ENCODE data around the gene ETFDH. TPM values are rescaled to one million over a fixed set of nuclear protein-coding genes. Genes with fewer than 3 reads are reported as not detected.

Gene ETFDH
- total and polyA plus RNA-seq, 9 of the 15 experiments (the other 6 are each of a cell fraction or from before 2014, with no cell fraction given): 14.6 to 33.6 (median 25.9) TPM

GRCh38 chr4:158652920-158653319 is 19.2 kb upstream of the ETFDH start:
- in situ Hi-C loops (cut with MboI): no loop called here

GRCh38 chr4:158656439-158656838 is 15.7 kb upstream of the ETFDH start:
- ATAC-seq (no peak), DNase-seq (ENCODE audit: extremely low read depth in 1 of 4, low spot score in 3 of 4) (no peak), FAIRE-seq (no peak)
- Histone ChIP-seq H3K9me1 (ENCODE audit: control insufficient read depth, insufficient read depth, low read length) (no peaks in the 10 kb centered on the region), H3K79me2 (ENCODE audit: control insufficient read depth, insufficient read depth, low read length) (no peaks in the 10 kb centered on the region), H3K4me3 (no peak overlapping the region), H3K9me3 (replicated peaks; ENCODE audit: control insufficient read depth, insufficient read depth, low read depth, low read length) (no peaks in the 10 kb centered on the region), H3K27ac (ENCODE audit: extremely low read depth, low read depth, low read length) (no peak overlapping the region), H3K36me3 (ENCODE audit: control insufficient read depth, insufficient read depth, low read length) (no peaks in the 10 kb centered on the region), H3K4me1 (replicated peaks in 1 of 2; ENCODE audit: control insufficient read depth in 2 of 2, insufficient read depth in 2 of 2, low read length in 2 of 2) (peaks cover 0 to 5% of the 10 kb centered on the region in 2 experiments; a peak in 2 of 5 replicates), H4K20me1 (replicated peaks; ENCODE audit: control insufficient read depth, insufficient read depth, low read length) (no peaks in the 10 kb centered on the region), H3K27me3 (ENCODE audit: control insufficient read depth in 2 of 2, insufficient read depth in 2 of 2, low read length in 2 of 2) (no peaks in the 10 kb centered on the region), H3K4me2 (ENCODE audit: insufficient read depth, low read length) (no peak overlapping the region), H2AFZ (ENCODE audit: low read depth, low read length) (no peak overlapping the region), H3K9ac (ENCODE audit: insufficient read depth in 1 of 2, low read depth in 2 of 2, low read length in 2 of 2) (no peak overlapping the region)
- ChIA-PET POLR2A (no interaction called here), CTCF (ENCODE audit: low intra/inter-chr PET ratio) (no interaction called here)
- intact Hi-C loops (cut with micrococcal nuclease) (no loop called here), in situ Hi-C loops (cut with MboI) (no loop called here)
- 17% methylated on average over 1 of the region's 1 CpG for WGBS (ENCODE audit: insufficient coverage, low coverage, missing lambda C conversion rate)
- no TSS peak for BruUV-seq (replicated peaks)
- no peak for TF ChIP-seq LEF1 (IDR thresholded peaks at IDR 0.05)
- no peak for TF ChIP-seq PHF20 (IDR thresholded peaks at IDR 0.05; ENCODE audit: partially characterized antibody)
- TF ChIP-seq NFYB (IDR thresholded peaks at IDR 0.05; ENCODE audit: extremely low read depth, insufficient read length): no peak
- TF ChIP-seq EZH2 (IDR thresholded peaks at IDR 0.05; ENCODE audit: borderline replicate concordance, low read depth, low read length): no peak
- TF ChIP-seq ZNF780A (CRISPR knock-in tag; IDR thresholded peaks at IDR 0.05): no peak
- no peak for TF ChIP-seq HLTF (IDR thresholded peaks at IDR 0.05)

More at GRCh38 chr4:158652920-158653319, 19.2 kb upstream of the ETFDH start:
- no peak overlapping the region for H2AFZ ChIP-seq (ENCODE audit: low read depth, low read length)
- no peaks in the 10 kb centered on the region for H3K9me1 ChIP-seq (ENCODE audit: control insufficient read depth, insufficient read depth, low read length)
- no peak overlapping the region; the same call in 1 of the 2 replicates for H3K4me2 ChIP-seq (ENCODE audit: insufficient read depth, low read length)
- intact Hi-C loops (cut with micrococcal nuclease): no loop called here
- H3K79me2 ChIP-seq (ENCODE audit: control insufficient read depth, insufficient read depth, low read length): no peaks in the 10 kb centered on the region
- no peak for FAIRE-seq
- H3K27ac ChIP-seq (ENCODE audit: extremely low read depth, low read depth, low read length): no peak overlapping the region
- H3K9me3 ChIP-seq (replicated peaks; ENCODE audit: control insufficient read depth, insufficient read depth, low read depth, low read length): no peaks in the 10 kb centered on the region
- H3K9ac ChIP-seq (ENCODE audit: insufficient read depth in 1 of 2, low read depth in 2 of 2, low read length in 2 of 2): no peak overlapping the region
- ChIA-PET CTCF (ENCODE audit: low intra/inter-chr PET ratio) (no interaction called here), POLR2A (no interaction called here)
- DNase-seq (ENCODE audit: extremely low read depth in 1 of 4, low spot score in 3 of 4): no peak
- H3K36me3 ChIP-seq (ENCODE audit: control insufficient read depth, insufficient read depth, low read length): no peaks in the 10 kb centered on the region
- 0% methylated on average over 2 of the region's 2 CpGs for WGBS (ENCODE audit: insufficient coverage, low coverage, missing lambda C conversion rate)
- TF ChIP-seq TOE1 (IDR thresholded peaks at IDR 0.05; ENCODE audit: borderline replicate concordance) (no peak), TOE1 (CRISPR knock-in tag; IDR thresholded peaks at IDR 0.05; ENCODE audit: borderline replicate concordance, low read depth) (no peak), RBM22 (IDR thresholded peaks at IDR 0.05; ENCODE audit: low read depth, low read length, poor library complexity, severe bottlenecking) (no peak), HMBOX1 (IDR thresholded peaks at IDR 0.05) (peak; percentile 70)
- no peaks in the 10 kb centered on the region for H3K27me3 ChIP-seq (ENCODE audit: control insufficient read depth in 2 of 2, insufficient read depth in 2 of 2, low read length in 2 of 2)
- no TSS peak for BruUV-seq (replicated peaks)
- H3K4me1 ChIP-seq (replicated peaks in 1 of 2; ENCODE audit: control insufficient read depth in 2 of 2, insufficient read depth in 2 of 2, low read length in 2 of 2): peaks cover 0 to 5% of the 10 kb centered on the region in 2 experiments; a peak in 2 of 5 replicates
- H3K4me3 ChIP-seq: no peak overlapping the region
- no peaks in the 10 kb centered on the region for H4K20me1 ChIP-seq (replicated peaks; ENCODE audit: control insufficient read depth, insufficient read depth, low read length)
- ATAC-seq: no peak

Measured in K562 (cell line).